ENCODE data around the gene PANX1.
"Not testable (repeated sequence)": the region's sequence is repeated elsewhere in the genome, so short reads cannot be mapped to it uniquely, and the experiment has no call there.

Gene PANX1

GRCh38 chr11:94152678-94153065, 24.0 kb downstream of the PANX1 start:
- TF ChIP-seq CTCF (IDR thresholded peaks at IDR 0.05; ENCODE audit: extremely low read depth, insufficient read depth, missing control alignments): no peak
- in situ Hi-C loops (cut with MboI; ENCODE audit: low pct_unique_long_range_greater_than_20kb, low sequenced_read_pairs, unreplicated experiment): no loop called here
- DNase-seq (ENCODE audit: low spot score): no peak

GRCh38 chr11:94153320-94153719, 24.7 kb downstream of the PANX1 start:
- no peak for DNase-seq (ENCODE audit: low spot score)
- in situ Hi-C loops (cut with MboI; ENCODE audit: low pct_unique_long_range_greater_than_20kb, low sequenced_read_pairs, unreplicated experiment): no loop called here
- TF ChIP-seq CTCF (IDR thresholded peaks at IDR 0.05; ENCODE audit: extremely low read depth, insufficient read depth, missing control alignments): no peak

GRCh38 chr11:94154095-94154856, 25.6 kb downstream of the PANX1 start:
- no peak for TF ChIP-seq CTCF (IDR thresholded peaks at IDR 0.05; ENCODE audit: extremely low read depth, insufficient read depth, missing control alignments)
- no peak for DNase-seq (ENCODE audit: low spot score)
- in situ Hi-C loops (cut with MboI; ENCODE audit: low pct_unique_long_range_greater_than_20kb, low sequenced_read_pairs, unreplicated experiment): no loop called here

DNA sequence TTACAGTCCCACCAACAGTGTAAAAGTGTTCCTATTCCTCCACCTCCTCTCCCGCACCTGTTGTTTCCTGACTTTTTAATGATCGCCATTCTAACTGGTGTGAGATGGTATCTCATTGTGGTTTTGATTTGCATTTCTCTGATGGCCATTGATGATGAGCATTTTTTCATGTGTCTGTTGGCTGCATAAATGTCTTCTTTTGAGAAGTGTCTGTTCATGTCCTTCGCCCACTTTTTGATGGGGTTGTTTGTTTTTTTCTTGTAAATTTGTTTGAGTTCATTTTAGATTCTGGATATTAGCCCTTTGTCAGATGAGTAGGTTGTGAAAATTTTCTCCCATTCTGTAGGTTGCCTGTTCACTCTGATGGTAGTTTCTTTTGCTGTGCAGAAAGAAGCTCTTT, 28.7 kb downstream of the PANX1 start:
- in situ Hi-C loops (cut with MboI; ENCODE audit: low pct_unique_long_range_greater_than_20kb, low sequenced_read_pairs, unreplicated experiment): not testable (repeated sequence)

GRCh38 chr11:94168882-94169281, 40.2 kb downstream of the PANX1 start:
- DNase-seq (ENCODE audit: low spot score): no peak
- in situ Hi-C loops (cut with MboI; ENCODE audit: low pct_unique_long_range_greater_than_20kb, low sequenced_read_pairs, unreplicated experiment): no loop called here
- TF ChIP-seq CTCF (IDR thresholded peaks at IDR 0.05; ENCODE audit: extremely low read depth, insufficient read depth, missing control alignments): no peak

More for the DNA sequence above, 28.7 kb downstream of the PANX1 start:
- not testable (repeated sequence) for DNase-seq (ENCODE audit: low spot score)

DNA sequence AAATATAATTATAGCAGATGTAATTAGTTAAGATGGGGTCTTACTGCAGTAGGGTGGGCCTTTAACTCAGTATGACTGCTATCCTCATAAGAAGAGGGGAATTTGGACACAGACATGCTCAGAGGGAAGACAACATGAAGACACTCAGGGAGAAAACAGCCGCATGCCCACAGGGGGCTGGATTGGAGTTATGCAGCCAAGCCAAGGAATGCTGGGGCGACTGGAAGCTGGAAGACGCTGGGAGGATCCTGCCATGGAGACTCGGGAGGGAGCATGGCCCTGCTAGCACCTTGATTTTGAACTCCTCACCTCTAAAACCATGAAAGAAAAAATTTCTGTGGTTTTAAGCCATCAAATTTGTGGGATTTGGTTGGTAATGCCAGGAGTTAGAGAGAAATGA, 40.9 kb downstream of the PANX1 start:
- no peak for TF ChIP-seq CTCF (IDR thresholded peaks at IDR 0.05; ENCODE audit: extremely low read depth, insufficient read depth, missing control alignments)
- in situ Hi-C loops (cut with MboI; ENCODE audit: low pct_unique_long_range_greater_than_20kb, low sequenced_read_pairs, unreplicated experiment): no loop called here
- DNase-seq (ENCODE audit: low spot score): no peak

GRCh38 chr11:94169930-94170545, 41.4 kb downstream of the PANX1 start:
- TF ChIP-seq CTCF (IDR thresholded peaks at IDR 0.05; ENCODE audit: extremely low read depth, insufficient read depth, missing control alignments): no peak
- in situ Hi-C loops (cut with MboI; ENCODE audit: low pct_unique_long_range_greater_than_20kb, low sequenced_read_pairs, unreplicated experiment): loop anchor here (10.0 kb wide), 1 partner anchor 335 kb away; no protein-coding TSS in a partner anchor
- DNase-seq (ENCODE audit: low spot score): no peak
